ENCODE data around the gene UTP4.

- TF ChIP-seq POLR2A (IDR thresholded peaks at IDR 0.05) (no peak), CTCF (IDR thresholded peaks at IDR 0.05) (no peak)
Observed at GRCh38 chr16:69182730-69183416, 50.4 kb downstream of the UTP4 start.
